Right lobe of liver (tissue), 4 donors: Measurements from ENCODE around the gene ADISSP.

Experiments used
- CTCF ChIP-seq, 4 donors: fragments of 200-600 bp in 3 of 4; fragments of 450-650 bp in 1 of 4; IDR thresholded peaks; one replicate each; pipeline versions ENCODE4 v1.5.1 to v1.8.0; 2016 to 2022; ENCODE audit warnings: antibody characterized with exemption in 4 of 4, mild to moderate bottlenecking in 2 of 4
- POLR2A ChIP-seq: fragments of 450-650 bp; IDR thresholded peaks from one replicate; pipeline ENCODE4 v1.6.1; 2017; ENCODE audit warnings: antibody characterized with exemption, mild to moderate bottlenecking
- donor health status: DM: no; HTN: no; CAD: no.
- donor health status: DM: no; HTN: no; CAD: no.
- donor health status: DM: no; HTN: yes; CAD: no.

- TF ChIP-seq POLR2A (no peak), CTCF (IDR thresholded peaks at IDR 0.05) (no peak)
Measured at GRCh38 chr20:3803854-3804253, 36.3 kb upstream of the ADISSP start.
